CD14-positive monocyte (primary cell): ENCODE measurements around the gene SLC25A51. TPM values are rescaled to one million over a fixed set of nuclear protein-coding genes. Genes with fewer than 3 reads are reported as not detected.

Experiments
- DNase-seq, 3 donors: peaks; one replicate each; pipeline ENCODE4 v3.0.0-alpha.2; 2011 to 2022
- H2AFZ ChIP-seq: 2 replicates; pipeline ENCODE4 v1.6.0; 2012; ENCODE audit warnings: mild to moderate bottlenecking, low read depth, low read length, inconsistent platforms; ENCODE audit not compliant: insufficient read depth, poor library complexity, severe bottlenecking
- H3K27ac ChIP-seq, 2 donors: 1 replicate in 1 of 2; 2 replicates in 1 of 2; pipeline ENCODE4 v1.5.1; 2012 to 2013; ENCODE audit warnings: low read length in 2 of 2, control low read depth in 1 of 2, inconsistent platforms in 1 of 2, low read depth in 1 of 2, mild to moderate bottlenecking in 1 of 2
- H3K27me3 ChIP-seq, 2 donors: one replicate each; pipeline versions ENCODE4 v1.6.0 to v1.6.1; 2011 to 2013; ENCODE audit warnings: low read length in 2 of 2; ENCODE audit not compliant: control insufficient read depth in 2 of 2, insufficient read depth in 2 of 2
- H3K36me3 ChIP-seq, 2 donors: replicated peaks in 1 of 2; 1 replicate in 1 of 2; 2 replicates in 1 of 2; pipeline versions ENCODE4 v1.5.1 to v1.6.1; 2012 to 2013; ENCODE audit warnings: low read length in 2 of 2, control low read depth in 1 of 2, inconsistent platforms in 1 of 2, mild to moderate bottlenecking in 1 of 2; ENCODE audit not compliant: insufficient read depth in 2 of 2, control insufficient read depth in 1 of 2
- H3K4me1 ChIP-seq, 2 donors: 1 replicate in 1 of 2; 2 replicates in 1 of 2; pipeline versions ENCODE4 v1.5.1 to v1.6.1; 2012 to 2013; ENCODE audit warnings: low read length in 2 of 2, control low read depth in 1 of 2, inconsistent platforms in 1 of 2, mild to moderate bottlenecking in 1 of 2, moderate library complexity in 1 of 2; ENCODE audit not compliant: insufficient read depth in 2 of 2, control insufficient read depth in 1 of 2
- H3K4me2 ChIP-seq: replicated peaks from 2 replicates; pipeline ENCODE3; 2012; ENCODE audit warnings: low read length, moderate library complexity, mild to moderate bottlenecking; ENCODE audit not compliant: poor library complexity, severe bottlenecking; ENCODE audit errors: extremely low read depth
- H3K4me3 ChIP-seq, 3 experiments: fragments of 200-600 bp in 1 of 3; sonication (generic) in 1 of 3; replicated peaks in 1 of 3; 1 replicate in 2 of 3; 2 replicates in 1 of 3; pipeline ENCODE4 v1.5.1; 2011 to 2013; ENCODE audit warnings: low read length in 3 of 3, mild to moderate bottlenecking in 3 of 3, control low read depth in 2 of 3, low read depth in 2 of 3, inconsistent platforms in 1 of 3, moderate library complexity in 1 of 3
- H3K79me2 ChIP-seq: 2 replicates; pipeline ENCODE4 v1.6.0; 2012; ENCODE audit warnings: mild to moderate bottlenecking, control low read depth, inconsistent platforms, low read length, moderate library complexity; ENCODE audit not compliant: insufficient read depth
- H3K9ac ChIP-seq: 2 replicates; pipeline ENCODE4 v1.6.0; 2017; ENCODE audit warnings: low read length, mild to moderate bottlenecking; ENCODE audit not compliant: insufficient read depth, poor library complexity, severe bottlenecking
- H3K9me3 ChIP-seq, 2 donors: replicated peaks in 1 of 2; 1 replicate in 1 of 2; 2 replicates in 1 of 2; pipeline versions ENCODE4 v1.5.1 to v1.6.1; 2012 to 2013; ENCODE audit warnings: low read length in 2 of 2, control low read depth in 1 of 2; ENCODE audit not compliant: control insufficient read depth in 1 of 2, insufficient read depth in 1 of 2
- H4K20me1 ChIP-seq: 2 replicates; pipeline ENCODE4 v1.6.0; 2012; ENCODE audit warnings: mild to moderate bottlenecking, low read length, control low read depth, moderate library complexity; ENCODE audit not compliant: insufficient read depth
- H3K27ac Mint-ChIP-seq, 7 donors: one replicate each; pipeline ENCODE4 v1.8.0; 2020; ENCODE audit warnings: mild to moderate bottlenecking in 7 of 7, mixed read lengths in 7 of 7, moderate library complexity in 6 of 7, inconsistent platforms in 2 of 7
- H3K27me3 Mint-ChIP-seq, 3 donors: one replicate each; pipeline ENCODE4 v1.8.0; 2021 to 2022; ENCODE audit warnings: low read depth in 3 of 3, mild to moderate bottlenecking in 3 of 3, mixed read lengths in 3 of 3, moderate library complexity in 3 of 3, inconsistent platforms in 1 of 3
- H3K36me3 Mint-ChIP-seq, 2 donors: one replicate each; pipeline ENCODE4 v1.8.0; 2020; ENCODE audit warnings: mixed read lengths in 2 of 2, inconsistent platforms in 1 of 2, mild to moderate bottlenecking in 1 of 2
- H3K4me1 Mint-ChIP-seq: one replicate; pipeline ENCODE4 v1.8.0; 2020; ENCODE audit warnings: mild to moderate bottlenecking, mixed read lengths
- H3K4me3 Mint-ChIP-seq, 2 donors: one replicate each; pipeline ENCODE4 v1.8.0; 2020; ENCODE audit warnings: mild to moderate bottlenecking in 2 of 2, mixed read lengths in 2 of 2, moderate library complexity in 1 of 2
- H3K9me3 Mint-ChIP-seq, 7 donors: one replicate each; pipeline ENCODE4 v1.8.0; 2020 to 2022; ENCODE audit warnings: mixed read lengths in 7 of 7, mild to moderate bottlenecking in 6 of 7, moderate library complexity in 6 of 7, inconsistent platforms in 2 of 7
- CTCF ChIP-seq: fragments of 200-600 bp; IDR thresholded peaks from one replicate; pipeline ENCODE4 v1.8.0; 2022; ENCODE audit warnings: antibody characterized with exemption, mild to moderate bottlenecking
- WGBS: methylation state at CpG from one replicate; pipeline ENCODE4 v1.1.5; 2013; ENCODE audit warnings: missing lambda C conversion rate; ENCODE audit not compliant: insufficient coverage; 5-methylcytosine and 5-hydroxymethylcytosine counted together
- intact Hi-C, 2 donors: fragments of 100-400 bp; cut with micrococcal nuclease; formaldehyde crosslinking; loops; one replicate each; pipeline versions ENCODE4 v1.15.0 to v1.15.1; 2023
- polyA plus RNA-seq, 3 donors: library from polyadenylated mRNA; depleted of rRNA in 1 of 3; unstranded in 2 of 3; stranded (reverse) in 1 of 3; fragments of 300-500 nt in 2 of 3; fragments of >200 nt in 1 of 3; fragmentation: Illumina TruSeq in 2 of 3; gene quantifications; 1 replicate in 2 of 3; 2 replicates in 1 of 3; pipeline ENCODE4 v1.2.3, GENCODE V29; 2012 to 2021

The SLC25A51 gene
- polyA plus RNA-seq, 3 donors: 5.9 to 12.4 (median 8.9) TPM

GRCh38 chr9:37937366-37937765 is 33.4 kb upstream of the SLC25A51 start:
- intact Hi-C loops: no loop called here
- no peaks in the 10 kb centered on the region for H3K9me3 Mint-ChIP-seq
- no peaks in the 10 kb centered on the region for H3K27me3 ChIP-seq
- DNase-seq: no peak
- no peak overlapping the region for H3K4me2 ChIP-seq
- H3K27ac ChIP-seq: no peak overlapping the region
- H3K4me1 ChIP-seq: no peaks in the 10 kb centered on the region
- H3K79me2 ChIP-seq: no peaks in the 10 kb centered on the region
- 100% methylated on average over 2 of the region's 9 CpGs for WGBS
- no peak overlapping the region for H3K4me3 ChIP-seq
- peaks cover 3% of the 10 kb centered on the region for H3K4me1 Mint-ChIP-seq
- H3K36me3 Mint-ChIP-seq: no peaks in the 10 kb centered on the region
- no peaks in the 10 kb centered on the region for H3K36me3 ChIP-seq
- H3K27me3 Mint-ChIP-seq: peaks cover 0 to 3% (median 2%) of the 10 kb centered on the region in 3 donors
- H3K4me3 Mint-ChIP-seq: peak overlapping the region in 1 of 2 donors; percentile 17
- H3K9ac ChIP-seq: no peak overlapping the region
- no peak for TF ChIP-seq CTCF
- no peak overlapping the region for H2AFZ ChIP-seq
- no peaks in the 10 kb centered on the region for H3K9me3 ChIP-seq
- no peak overlapping the region for H3K27ac Mint-ChIP-seq
- no peaks in the 10 kb centered on the region for H4K20me1 ChIP-seq

- H3K9me3 ChIP-seq: no peaks in the 10 kb centered on the region
- Mint-ChIP-seq H3K36me3 (no peaks in the 10 kb centered on the region), H3K27ac (no peak overlapping the region), H3K9me3 (no peaks in the 10 kb centered on the region), H3K4me3 (no peak overlapping the region), H3K4me1 (peaks cover 3% of the 10 kb centered on the region), H3K27me3 (peaks cover 0 to 3% (median 2%) of the 10 kb centered on the region in 3 donors)
- H3K4me3 ChIP-seq: no peak overlapping the region
- intact Hi-C loops: no loop called here
- no peak for DNase-seq
- H2AFZ ChIP-seq: no peak overlapping the region
- no peaks in the 10 kb centered on the region for H4K20me1 ChIP-seq
- H3K36me3 ChIP-seq: no peaks in the 10 kb centered on the region
- 85% methylated on average over 4 of the region's 4 CpGs for WGBS
- TF ChIP-seq CTCF: no peak
- no peak overlapping the region for H3K4me2 ChIP-seq
- H3K9ac ChIP-seq: no peak overlapping the region
- H3K27ac ChIP-seq: no peak overlapping the region
- no peaks in the 10 kb centered on the region for H3K27me3 ChIP-seq
- H3K79me2 ChIP-seq: no peaks in the 10 kb centered on the region
- no peaks in the 10 kb centered on the region for H3K4me1 ChIP-seq
These were observed 33.0 kb upstream of the SLC25A51 start for GRCh38 chr9:37936965-37937364.
